Fibroblast of villous mesenchyme (primary cell): ENCODE measurements around the gene B4GALT5. TPM values are rescaled to one million over a fixed set of nuclear protein-coding genes. Genes with fewer than 3 reads are reported as not detected.
"Not testable (repeated sequence)": the region's sequence is repeated elsewhere in the genome, so short reads cannot be mapped to it uniquely, and the experiment has no call there.

Source experiments
- DNase-seq: peaks from one replicate; pipeline ENCODE4 v3.0.0-alpha.2; 2010; ENCODE audit warnings: low read depth
- H3K4me3 ChIP-seq: 2 replicates; pipeline ENCODE4 v1.5.1; 2011; ENCODE audit warnings: low read depth, mild to moderate bottlenecking, low read length
- total RNA-seq: library from RNA; depleted of rRNA; stranded (reverse); fragments of >200 nt; gene quantifications from 2 replicates; pipeline ENCODE4 v1.2.3, GENCODE V29; 2012
- TF ChIP-seq, protein P1 (sequence below): IDR thresholded peaks from 2 replicates; pipeline ENCODE4 v1.5.1; 2012; ENCODE audit warnings: low read depth, mild to moderate bottlenecking, low read length; ENCODE audit not compliant: insufficient read depth

B4GALT5 gene
- total RNA-seq, 1 donor, result 33.7 TPM

DNA sequence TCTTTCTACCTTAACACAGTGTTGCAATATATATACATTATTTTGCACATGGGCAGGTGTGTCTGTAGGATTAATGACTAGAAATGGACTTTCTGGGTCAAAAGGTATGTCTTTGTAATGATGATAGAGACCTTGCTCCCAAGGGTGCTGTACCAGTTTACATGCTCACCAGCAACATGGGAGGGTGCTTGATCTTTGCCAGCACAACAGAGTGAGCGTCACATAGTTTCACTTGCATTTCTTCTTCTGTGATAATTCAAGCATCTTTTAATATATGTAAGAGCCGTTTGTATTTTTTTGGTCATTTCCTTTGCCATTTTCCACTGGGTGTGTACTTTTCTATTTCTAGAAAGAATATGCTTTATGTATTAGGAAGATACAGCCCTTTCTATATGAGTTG, 23.6 kb upstream of the B4GALT5 start:
- H3K4me3 ChIP-seq, result no peak overlapping the region
- DNase-seq, result no peak
- TF ChIP-seq, protein P1, sequence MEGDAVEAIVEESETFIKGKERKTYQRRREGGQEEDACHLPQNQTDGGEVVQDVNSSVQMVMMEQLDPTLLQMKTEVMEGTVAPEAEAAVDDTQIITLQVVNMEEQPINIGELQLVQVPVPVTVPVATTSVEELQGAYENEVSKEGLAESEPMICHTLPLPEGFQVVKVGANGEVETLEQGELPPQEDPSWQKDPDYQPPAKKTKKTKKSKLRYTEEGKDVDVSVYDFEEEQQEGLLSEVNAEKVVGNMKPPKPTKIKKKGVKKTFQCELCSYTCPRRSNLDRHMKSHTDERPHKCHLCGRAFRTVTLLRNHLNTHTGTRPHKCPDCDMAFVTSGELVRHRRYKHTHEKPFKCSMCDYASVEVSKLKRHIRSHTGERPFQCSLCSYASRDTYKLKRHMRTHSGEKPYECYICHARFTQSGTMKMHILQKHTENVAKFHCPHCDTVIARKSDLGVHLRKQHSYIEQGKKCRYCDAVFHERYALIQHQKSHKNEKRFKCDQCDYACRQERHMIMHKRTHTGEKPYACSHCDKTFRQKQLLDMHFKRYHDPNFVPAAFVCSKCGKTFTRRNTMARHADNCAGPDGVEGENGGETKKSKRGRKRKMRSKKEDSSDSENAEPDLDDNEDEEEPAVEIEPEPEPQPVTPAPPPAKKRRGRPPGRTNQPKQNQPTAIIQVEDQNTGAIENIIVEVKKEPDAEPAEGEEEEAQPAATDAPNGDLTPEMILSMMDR, result no peak

DNA sequence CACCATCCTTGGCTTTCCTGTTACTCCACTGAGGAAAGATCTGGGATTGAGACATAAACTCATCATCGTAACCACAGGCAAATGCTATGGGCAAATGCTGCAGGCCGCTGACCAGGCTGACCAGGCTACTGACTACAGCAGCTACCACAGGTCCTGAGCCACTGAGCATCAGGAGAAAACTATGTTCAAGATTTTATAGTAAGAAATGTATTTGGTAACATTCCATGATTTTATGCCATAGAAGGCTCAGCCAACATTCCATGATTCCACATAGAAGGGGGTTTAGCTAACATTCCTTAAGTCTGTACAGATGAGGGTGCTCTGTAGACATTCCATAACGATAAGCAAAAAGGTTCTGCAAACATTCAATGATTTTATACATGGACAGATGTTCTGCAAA, 16.1 kb upstream of the B4GALT5 start:
- DNase-seq, result peak; percentile 83
- no peak overlapping the region for H3K4me3 ChIP-seq
- TF ChIP-seq, protein P1, result no peak

DNA sequence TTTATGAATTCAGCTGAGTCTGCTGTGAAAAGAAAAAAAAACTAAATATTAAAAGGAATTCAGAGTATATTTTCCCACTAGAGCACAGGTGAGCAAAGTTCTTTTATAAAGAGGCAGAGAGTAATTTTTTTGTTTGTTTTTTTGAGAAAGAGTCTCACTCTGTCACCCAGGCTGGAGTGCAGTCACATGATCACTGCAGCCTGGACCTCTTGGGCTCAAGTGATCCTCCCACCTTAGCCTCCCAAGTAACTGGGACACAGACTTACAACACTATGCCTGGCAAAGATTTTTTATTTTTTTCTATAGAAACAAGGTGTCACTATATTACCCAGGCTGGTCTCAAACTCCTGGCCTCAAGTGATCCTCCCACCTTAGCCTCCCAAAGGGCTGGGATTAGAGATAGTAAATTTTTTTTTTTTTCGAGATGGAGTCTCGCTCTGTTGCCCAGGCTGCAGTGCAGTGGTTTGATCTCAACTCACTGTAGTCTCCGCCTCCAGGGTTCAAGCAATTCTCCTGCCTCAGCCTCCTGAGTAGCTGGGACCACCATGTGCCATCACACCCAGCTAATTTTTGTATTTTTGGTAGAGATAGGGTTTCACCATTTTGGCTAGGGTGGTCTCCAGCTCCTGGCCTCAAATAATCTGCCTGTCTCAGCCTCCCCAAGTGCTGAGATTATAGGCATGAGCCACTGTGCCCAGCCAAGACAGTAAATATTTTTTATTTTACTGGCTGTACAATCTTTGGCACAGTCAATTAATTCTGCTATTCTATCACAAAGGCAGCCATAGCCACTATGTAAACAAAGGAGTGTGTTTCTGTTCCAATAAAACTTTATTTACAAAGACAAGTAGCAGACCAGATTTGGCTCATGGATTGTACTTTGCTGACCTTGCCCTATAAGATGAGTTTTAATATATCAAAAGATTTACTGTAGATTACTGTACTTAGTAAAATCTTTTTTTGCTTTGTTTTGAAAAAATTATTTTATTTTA, 14.5 kb upstream of the B4GALT5 start:
- DNase-seq, result no peak
- TF ChIP-seq, protein P1, result no peak
- no peak overlapping the region for H3K4me3 ChIP-seq

DNA sequence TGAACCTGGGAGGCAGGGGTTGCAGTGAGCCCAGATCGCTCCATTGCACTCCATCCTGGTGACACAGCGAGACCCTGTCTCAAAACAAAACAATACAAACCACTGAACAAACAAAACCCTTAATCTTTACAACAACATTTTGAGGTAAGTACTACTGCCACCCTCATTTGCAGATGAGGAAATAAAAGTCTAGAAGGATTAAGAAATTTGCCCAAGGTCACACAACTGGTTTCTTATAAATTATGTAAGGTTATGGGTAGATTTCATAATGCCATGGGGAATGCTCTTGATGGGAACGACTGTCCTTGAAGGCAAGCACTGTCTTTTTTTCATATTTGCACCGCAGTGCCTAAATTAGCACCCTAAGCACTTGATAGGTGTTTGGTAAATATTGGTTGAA, 13.8 kb upstream of the B4GALT5 start:
- no peak overlapping the region for H3K4me3 ChIP-seq
- no peak for DNase-seq
- TF ChIP-seq, protein P1, result no peak

DNA sequence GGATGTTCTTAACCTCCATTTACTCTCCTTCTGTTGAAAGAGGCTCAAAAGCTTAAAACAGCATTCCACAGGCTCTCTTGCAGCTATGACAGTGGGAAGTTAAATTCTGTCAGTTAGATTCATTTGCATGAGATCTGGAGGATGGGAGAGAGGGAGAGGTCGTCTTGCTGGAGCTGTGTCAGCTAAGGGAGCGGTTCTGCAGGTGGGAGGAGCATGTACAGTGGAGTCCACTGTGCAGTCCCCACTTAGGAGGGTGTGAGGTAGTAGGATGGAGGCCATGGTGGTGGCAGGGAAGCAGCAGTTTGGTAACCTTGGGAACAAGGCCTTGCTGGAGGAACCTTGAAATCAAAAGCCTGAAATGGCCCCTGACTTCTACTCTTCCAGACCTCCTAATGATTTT, 12.0 kb upstream of the B4GALT5 start:
- TF ChIP-seq, protein P1, result no peak
- no peak for DNase-seq
- no peak overlapping the region for H3K4me3 ChIP-seq

DNA sequence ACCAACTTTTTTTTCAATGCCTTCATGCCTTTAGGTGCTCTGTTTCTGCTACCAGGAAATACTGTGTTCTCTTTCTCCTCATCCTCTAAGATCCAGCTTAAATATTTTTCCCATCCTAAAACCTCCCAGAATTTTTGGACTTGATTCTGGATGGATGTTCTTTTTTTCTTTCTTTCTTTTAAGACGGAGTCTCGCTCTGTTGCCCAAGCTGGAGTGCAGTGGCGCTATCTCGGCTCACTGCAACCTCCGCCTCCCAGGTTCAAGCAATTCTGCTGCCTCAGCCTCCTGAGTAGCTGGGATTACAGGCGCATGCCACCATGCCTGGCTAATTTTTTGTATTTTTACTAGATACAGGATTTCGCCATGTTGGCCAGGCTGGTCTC, 11.5 kb upstream of the B4GALT5 start:
- H3K4me3 ChIP-seq, DNase-seq: not testable (repeated sequence)

DNA sequence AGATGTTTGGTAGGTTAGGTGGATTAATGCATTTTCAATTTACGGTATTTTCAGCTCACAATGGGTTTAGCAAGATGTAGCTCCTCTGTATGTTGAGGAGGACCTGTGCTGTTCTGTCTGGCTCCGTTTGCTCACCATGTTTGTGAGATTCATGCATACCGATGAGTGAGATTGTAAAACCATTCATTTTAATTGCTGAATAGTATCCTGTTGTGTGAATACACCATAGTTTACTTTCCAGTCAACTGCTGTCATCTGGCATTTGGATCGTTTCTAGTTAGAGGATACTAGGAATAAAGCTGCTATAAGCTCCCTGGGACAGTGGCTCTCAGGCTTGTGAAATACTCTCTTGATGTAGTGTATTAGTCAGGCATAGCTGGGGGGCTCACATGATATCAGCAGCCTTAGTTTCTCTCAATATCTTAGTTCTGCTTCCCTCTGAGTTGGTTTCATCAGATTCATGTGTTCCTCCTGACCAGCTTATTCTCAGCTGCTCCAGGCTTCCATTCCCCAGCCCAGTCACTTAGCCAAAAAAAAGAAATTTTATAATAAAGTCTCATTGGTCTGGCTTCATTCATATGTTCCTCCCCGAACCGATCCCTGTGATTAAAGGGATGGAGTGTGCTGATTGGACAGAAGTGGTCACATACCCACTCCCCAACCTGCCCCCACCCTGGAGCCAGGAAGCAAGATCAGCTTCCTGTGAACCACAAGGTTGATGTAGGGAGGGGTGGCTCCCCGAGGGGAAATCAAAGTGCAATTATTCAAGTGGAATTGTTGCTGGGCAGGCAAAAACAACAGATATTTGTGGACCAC, 10.9 kb upstream of the B4GALT5 start:
- peak; percentile 76 for DNase-seq
- TF ChIP-seq, protein P1, result no peak
- H3K4me3 ChIP-seq, result no peak overlapping the region

DNA sequence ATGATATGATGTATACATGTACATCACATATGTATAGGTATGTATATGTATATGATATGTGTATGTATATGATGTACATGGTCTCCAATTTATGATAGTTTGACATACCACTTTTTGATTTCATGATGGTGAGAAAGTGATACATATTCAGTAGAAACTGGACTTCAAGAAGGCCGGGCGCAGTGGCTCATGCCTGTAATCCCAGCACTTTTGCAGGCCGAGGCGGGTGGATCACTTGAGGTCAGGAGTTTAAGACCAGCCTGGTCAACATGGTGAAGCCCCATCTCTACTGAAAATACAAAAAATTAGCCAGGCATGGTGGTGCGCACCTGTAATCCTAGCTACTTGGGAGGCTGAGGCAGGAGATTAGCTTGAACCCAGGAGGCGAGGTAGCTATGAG, 10.1 kb upstream of the B4GALT5 start:
- DNase-seq, H3K4me3 ChIP-seq: not testable (repeated sequence)

DNA sequence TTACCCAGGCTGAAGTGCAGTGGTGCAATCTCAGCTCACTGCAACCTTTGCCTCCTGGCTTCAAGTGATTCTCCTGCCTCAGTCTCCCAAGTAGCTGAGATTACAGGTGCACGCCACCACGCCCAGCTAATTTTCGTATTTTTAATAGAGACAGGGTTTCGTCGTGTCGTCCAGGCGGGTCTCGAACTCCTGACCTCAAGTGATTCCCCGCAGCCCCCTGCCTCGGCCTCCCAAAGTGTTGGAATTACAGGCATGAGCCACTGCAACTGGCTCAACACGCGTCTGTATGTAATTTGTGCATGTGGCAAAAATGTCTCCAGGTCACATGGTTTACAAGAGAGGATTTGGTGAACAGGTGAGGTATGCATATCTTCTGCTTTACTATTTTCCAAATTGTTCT, 7.6 kb upstream of the B4GALT5 start:
- not testable (repeated sequence) for H3K4me3 ChIP-seq, DNase-seq
